Sigmoid colon (tissue), 7 donors: ENCODE data around the gene EEF1A1. TPM values are rescaled to one million over a fixed set of nuclear protein-coding genes. Genes with fewer than 3 reads are reported as not detected.

Experiments
- DNase-seq: peaks from one replicate; pipeline ENCODE4 v3.0.0-alpha.2; 2019
- H3K27ac ChIP-seq, 4 donors: fragments of 200-600 bp; sonication (generic); one replicate each; pipeline ENCODE4 v1.5.1; 2016 to 2019; ENCODE audit warnings: mild to moderate bottlenecking in 1 of 4
- H3K27me3 ChIP-seq, 3 donors: fragments of 200-600 bp; sonication (generic); one replicate each; pipeline ENCODE4 v1.5.1; 2019; ENCODE audit warnings: mild to moderate bottlenecking in 1 of 3
- H3K36me3 ChIP-seq, 4 donors: fragments of 200-600 bp; sonication (generic); one replicate each; pipeline ENCODE4 v1.5.1; 2016 to 2019
- H3K4me1 ChIP-seq, 4 donors: fragments of 200-600 bp; sonication (generic); one replicate each; pipeline ENCODE4 v1.5.1; 2017 to 2019
- H3K4me3 ChIP-seq, 4 donors: fragments of 200-600 bp; sonication (generic); one replicate each; pipeline ENCODE4 v1.5.1; 2017 to 2019; ENCODE audit warnings: mild to moderate bottlenecking in 2 of 4, moderate library complexity in 1 of 4
- H3K9me3 ChIP-seq, 4 donors: fragments of 200-600 bp in 3 of 4; sonication (generic) in 3 of 4; one replicate each; pipeline versions ENCODE4 v1.5.1 to v1.6.1; 2013 to 2019
- EP300 ChIP-seq, 4 donors: sonication (generic); formaldehyde crosslinking; IDR thresholded peaks; one replicate each; pipeline ENCODE4 v1.6.1; 2017; ENCODE audit warnings: antibody characterized with exemption in 4 of 4
- POLR2A ChIP-seq, 2 donors: fragments of 450-650 bp; IDR thresholded peaks; one replicate each; pipeline ENCODE4 v1.6.1; 2016; ENCODE audit warnings: antibody characterized with exemption in 2 of 2, mild to moderate bottlenecking in 2 of 2, moderate library complexity in 2 of 2
- POLR2AphosphoS5 ChIP-seq, 4 donors: sonication (generic); formaldehyde crosslinking; IDR thresholded peaks; one replicate each; pipeline ENCODE4 v1.6.1; 2017; ENCODE audit warnings: antibody characterized with exemption in 4 of 4
- WGBS, 2 donors: extraction: QIAGEN DNeasy Blood & Tissue Kit; methylation state at CpG; one replicate each; pipeline ENCODE4 v1.1.7; 2013; 5-methylcytosine and 5-hydroxymethylcytosine counted together
- intact Hi-C: fragments of 100-400 bp; cut with DNase I; formaldehyde crosslinking; loops from one replicate; pipeline ENCODE4 v1.15.1; 2023
- polyA plus RNA-seq, 3 donors: library from polyadenylated mRNA; stranded (reverse); fragments of 200-250 nt; gene quantifications; one replicate each; pipeline ENCODE4 v1.2.3, GENCODE V29; 2013
- total RNA-seq, 4 donors: library from RNA; depleted of rRNA; stranded (reverse); fragments of >200 nt; gene quantifications; one replicate each; pipeline ENCODE4 v1.1.0, GENCODE V29; 2016
- TF ChIP-seq, protein P1 (sequence below), 4 experiments: fragments of 450-650 bp in 3 of 4; fragments of 200-600 bp in 1 of 4; IDR thresholded peaks; one replicate each; pipeline ENCODE4 v1.5.1; 2016 to 2019; ENCODE audit warnings: antibody characterized with exemption in 4 of 4, mild to moderate bottlenecking in 3 of 4, moderate library complexity in 2 of 4
- donor health status: healthy with polysubstance abuse.
- donor health status: Bipolar disorder and iron deficiency.
- donor health status: healthy.

Gene EEF1A1
- total and polyA plus RNA-seq, 7 donors, result 8,557 to 15,452 (median 11,827) TPM

DNA sequence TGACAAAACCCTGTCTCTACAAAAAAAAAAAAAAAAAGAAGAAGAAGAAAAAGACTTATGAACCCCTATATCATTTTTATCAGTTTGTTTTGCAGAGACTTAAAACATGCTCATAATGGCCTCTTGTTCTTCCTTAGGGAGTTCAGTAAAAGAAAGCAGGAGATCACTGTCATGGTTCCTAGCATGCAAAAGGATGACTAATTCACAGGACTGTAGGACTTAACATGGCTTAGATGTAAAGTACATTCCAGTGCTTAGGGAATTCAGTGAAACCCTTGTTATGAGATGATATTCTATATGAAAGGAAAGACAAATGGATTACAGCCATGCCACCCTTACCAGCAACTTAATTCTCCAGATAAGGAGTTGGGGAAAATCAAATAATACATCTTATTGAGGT is 29.5 kb downstream of the EEF1A1 start:
- intact Hi-C loops, result no loop called here
- H3K9me3 ChIP-seq, result no peaks in the 10 kb centered on the region
- no peaks in the 10 kb centered on the region for H3K4me1 ChIP-seq
- TF ChIP-seq, protein P1, sequence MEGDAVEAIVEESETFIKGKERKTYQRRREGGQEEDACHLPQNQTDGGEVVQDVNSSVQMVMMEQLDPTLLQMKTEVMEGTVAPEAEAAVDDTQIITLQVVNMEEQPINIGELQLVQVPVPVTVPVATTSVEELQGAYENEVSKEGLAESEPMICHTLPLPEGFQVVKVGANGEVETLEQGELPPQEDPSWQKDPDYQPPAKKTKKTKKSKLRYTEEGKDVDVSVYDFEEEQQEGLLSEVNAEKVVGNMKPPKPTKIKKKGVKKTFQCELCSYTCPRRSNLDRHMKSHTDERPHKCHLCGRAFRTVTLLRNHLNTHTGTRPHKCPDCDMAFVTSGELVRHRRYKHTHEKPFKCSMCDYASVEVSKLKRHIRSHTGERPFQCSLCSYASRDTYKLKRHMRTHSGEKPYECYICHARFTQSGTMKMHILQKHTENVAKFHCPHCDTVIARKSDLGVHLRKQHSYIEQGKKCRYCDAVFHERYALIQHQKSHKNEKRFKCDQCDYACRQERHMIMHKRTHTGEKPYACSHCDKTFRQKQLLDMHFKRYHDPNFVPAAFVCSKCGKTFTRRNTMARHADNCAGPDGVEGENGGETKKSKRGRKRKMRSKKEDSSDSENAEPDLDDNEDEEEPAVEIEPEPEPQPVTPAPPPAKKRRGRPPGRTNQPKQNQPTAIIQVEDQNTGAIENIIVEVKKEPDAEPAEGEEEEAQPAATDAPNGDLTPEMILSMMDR (IDR thresholded peaks at IDR 0.05), result no peak
- TF ChIP-seq POLR2A (IDR thresholded peaks at IDR 0.05) (no peak), POLR2AphosphoS5 (IDR thresholded peaks at IDR 0.05) (no peak), EP300 (IDR thresholded peaks at IDR 0.05) (no peak)
- H3K27ac ChIP-seq, result no peak overlapping the region
- H3K27me3 ChIP-seq, result no peaks in the 10 kb centered on the region
- no peak overlapping the region for H3K4me3 ChIP-seq
- no peak for DNase-seq
- peaks cover 25 to 93% (median 35%) of the 10 kb centered on the region in 4 donors for H3K36me3 ChIP-seq

DNA sequence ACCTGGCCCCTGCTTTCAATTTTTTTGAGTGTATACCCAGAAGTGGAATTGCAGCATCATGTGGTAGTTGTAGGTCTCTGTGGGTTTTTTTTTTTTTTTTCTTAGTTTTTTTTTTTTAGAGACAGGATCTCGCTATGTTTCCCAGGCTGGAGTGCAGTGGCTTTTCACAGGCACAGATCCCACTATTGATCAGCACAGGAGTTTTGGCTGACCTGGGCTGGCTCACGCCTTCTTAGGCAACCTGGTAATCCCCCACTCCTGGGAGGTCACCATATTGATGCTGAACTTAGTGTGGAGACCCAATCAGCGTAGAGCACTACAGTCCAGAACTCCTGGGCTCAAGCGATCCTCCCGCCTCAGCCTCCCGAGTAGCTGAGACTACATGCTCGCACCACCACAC is 33.4 kb downstream of the EEF1A1 start:
- intact Hi-C loops, result no loop called here
- 90 to 98% methylated on average over 7 of the region's 7 CpGs for WGBS, 2 donors
- Histone ChIP-seq H3K4me1 (no peaks in the 10 kb centered on the region), H3K9me3 (no peaks in the 10 kb centered on the region), H3K4me3 (no peak overlapping the region), H3K36me3 (peaks cover 27 to 94% (median 41%) of the 10 kb centered on the region in 4 donors), H3K27ac (no peak overlapping the region), H3K27me3 (no peaks in the 10 kb centered on the region)
- no peak for DNase-seq
- TF ChIP-seq, protein P1 (IDR thresholded peaks at IDR 0.05), result no peak
- TF ChIP-seq POLR2AphosphoS5 (IDR thresholded peaks at IDR 0.05) (no peak), EP300 (IDR thresholded peaks at IDR 0.05) (no peak), POLR2A (IDR thresholded peaks at IDR 0.05) (no peak)

DNA sequence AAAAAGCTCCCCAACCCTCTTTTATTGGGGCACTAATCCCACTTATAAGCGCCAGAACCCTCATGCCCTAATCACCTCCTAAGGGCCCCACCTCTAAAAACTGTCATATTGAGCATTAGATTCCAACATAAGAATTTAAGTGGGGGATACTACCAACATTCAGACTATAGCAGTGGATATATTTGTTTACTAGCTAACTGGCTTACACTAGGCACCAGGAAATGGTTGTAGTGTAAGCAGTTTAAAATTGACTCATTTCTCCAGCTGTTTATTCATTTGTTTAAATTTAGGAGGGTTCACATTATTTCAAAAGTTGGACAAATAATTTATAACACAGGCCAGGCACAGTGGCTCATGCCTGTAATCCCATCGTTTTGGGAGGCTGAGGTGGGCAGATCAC is 36.4 kb downstream of the EEF1A1 start:
- intact Hi-C loops, result no loop called here
- no peaks in the 10 kb centered on the region for H3K4me1 ChIP-seq
- no peak overlapping the region for H3K4me3 ChIP-seq
- no peak for DNase-seq
- no peaks in the 10 kb centered on the region for H3K9me3 ChIP-seq
- WGBS, 2 donors, result 84 to 86% methylated on average over 2 of the region's 2 CpGs
- H3K27me3 ChIP-seq, result no peaks in the 10 kb centered on the region
- H3K27ac ChIP-seq, result no peak overlapping the region
- H3K36me3 ChIP-seq, result peaks cover 47 to 100% (median 69%) of the 10 kb centered on the region in 4 donors
- no peak for TF ChIP-seq POLR2AphosphoS5 (IDR thresholded peaks at IDR 0.05)
- no peak for TF ChIP-seq EP300 (IDR thresholded peaks at IDR 0.05)
- TF ChIP-seq POLR2A (IDR thresholded peaks at IDR 0.05), result no peak
- TF ChIP-seq, protein P1 (IDR thresholded peaks at IDR 0.05), result no peak

DNA sequence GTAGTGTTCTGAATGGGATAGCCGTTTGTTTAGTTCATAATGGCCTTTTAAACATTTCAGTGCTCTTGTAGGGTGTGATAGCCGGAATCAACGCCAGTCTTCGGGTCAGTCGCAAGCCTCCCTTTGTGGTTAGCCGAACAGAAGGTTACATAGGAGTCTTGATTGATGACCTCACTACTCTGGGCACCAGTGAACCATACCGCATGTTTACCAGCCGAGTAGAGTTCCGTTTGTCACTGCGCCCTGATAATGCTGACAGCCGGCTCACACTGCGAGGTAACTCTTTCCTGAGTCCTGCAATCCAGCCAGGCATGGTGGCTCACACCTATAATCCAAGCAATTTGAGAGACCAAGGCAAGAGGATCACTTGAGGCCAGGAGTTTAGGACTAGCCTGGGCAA is 38.9 kb downstream of the EEF1A1 start:
- TF ChIP-seq EP300 (IDR thresholded peaks at IDR 0.05) (no peak), POLR2AphosphoS5 (IDR thresholded peaks at IDR 0.05) (no peak), POLR2A (IDR thresholded peaks at IDR 0.05) (no peak)
- TF ChIP-seq, protein P1 (IDR thresholded peaks at IDR 0.05), result no peak
- Histone ChIP-seq H3K4me1 (no peaks in the 10 kb centered on the region), H3K27me3 (no peaks in the 10 kb centered on the region), H3K27ac (no peak overlapping the region), H3K4me3 (no peak overlapping the region), H3K36me3 (peaks cover 35 to 100% (median 60%) of the 10 kb centered on the region in 4 donors), H3K9me3 (no peaks in the 10 kb centered on the region)
- no peak for DNase-seq
- intact Hi-C loops, result no loop called here
- 94 to 96% methylated on average over 12 of the region's 12 CpGs for WGBS, 2 donors

DNA sequence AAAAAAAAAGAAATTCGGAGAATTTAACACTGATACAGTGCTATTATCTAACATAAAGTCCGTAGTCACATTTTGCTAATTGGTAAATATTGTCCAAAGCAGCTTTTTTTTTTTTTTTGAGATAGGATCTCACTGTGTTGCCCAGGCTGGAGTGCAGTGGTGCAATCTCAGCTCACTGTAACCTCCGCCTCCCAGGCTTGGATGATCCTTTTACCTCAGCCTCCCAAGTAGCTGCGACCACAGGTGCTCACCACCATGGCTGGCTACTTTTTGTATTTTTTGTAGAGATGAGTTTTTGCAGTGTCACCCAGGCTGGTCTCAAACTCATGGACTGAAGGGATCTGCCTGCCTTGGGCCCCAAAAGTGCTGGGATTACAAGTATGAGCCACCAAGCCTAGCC is 43.4 kb downstream of the EEF1A1 start:
- Histone ChIP-seq H3K9me3 (no peaks in the 10 kb centered on the region), H3K36me3 (peaks cover 28 to 100% (median 50%) of the 10 kb centered on the region in 4 donors), H3K4me3 (no peak overlapping the region), H3K27ac (no peak overlapping the region), H3K4me1 (no peaks in the 10 kb centered on the region), H3K27me3 (no peaks in the 10 kb centered on the region)
- no peak for DNase-seq
- intact Hi-C loops, result no loop called here
- WGBS, 2 donors, result 94 to 97% methylated on average over 4 of the region's 4 CpGs
- TF ChIP-seq EP300 (IDR thresholded peaks at IDR 0.05) (no peak), POLR2A (IDR thresholded peaks at IDR 0.05) (no peak), POLR2AphosphoS5 (IDR thresholded peaks at IDR 0.05) (no peak)
- TF ChIP-seq, protein P1 (IDR thresholded peaks at IDR 0.05), result no peak
